HG03354 (cell line): Measurements from ENCODE around the gene PPP1R12C.
"Not testable (repeated sequence)": the region's sequence is repeated elsewhere in the genome, so short reads cannot be mapped to it uniquely, and the experiment has no call there.

Source experiments
- ATAC-seq: cut with Tn5 transposase; IDR thresholded peaks from one replicate; pipeline ENCODE4 v1.9.1; 2021; ENCODE audit warnings: mild to moderate bottlenecking; ENCODE audit not compliant: unreplicated experiment, poor library complexity, severe bottlenecking

The PPP1R12C gene

GRCh38 chr19:55080968-55081769, 36.3 kb downstream of the PPP1R12C start:
- peak; percentile 80 for ATAC-seq

DNA sequence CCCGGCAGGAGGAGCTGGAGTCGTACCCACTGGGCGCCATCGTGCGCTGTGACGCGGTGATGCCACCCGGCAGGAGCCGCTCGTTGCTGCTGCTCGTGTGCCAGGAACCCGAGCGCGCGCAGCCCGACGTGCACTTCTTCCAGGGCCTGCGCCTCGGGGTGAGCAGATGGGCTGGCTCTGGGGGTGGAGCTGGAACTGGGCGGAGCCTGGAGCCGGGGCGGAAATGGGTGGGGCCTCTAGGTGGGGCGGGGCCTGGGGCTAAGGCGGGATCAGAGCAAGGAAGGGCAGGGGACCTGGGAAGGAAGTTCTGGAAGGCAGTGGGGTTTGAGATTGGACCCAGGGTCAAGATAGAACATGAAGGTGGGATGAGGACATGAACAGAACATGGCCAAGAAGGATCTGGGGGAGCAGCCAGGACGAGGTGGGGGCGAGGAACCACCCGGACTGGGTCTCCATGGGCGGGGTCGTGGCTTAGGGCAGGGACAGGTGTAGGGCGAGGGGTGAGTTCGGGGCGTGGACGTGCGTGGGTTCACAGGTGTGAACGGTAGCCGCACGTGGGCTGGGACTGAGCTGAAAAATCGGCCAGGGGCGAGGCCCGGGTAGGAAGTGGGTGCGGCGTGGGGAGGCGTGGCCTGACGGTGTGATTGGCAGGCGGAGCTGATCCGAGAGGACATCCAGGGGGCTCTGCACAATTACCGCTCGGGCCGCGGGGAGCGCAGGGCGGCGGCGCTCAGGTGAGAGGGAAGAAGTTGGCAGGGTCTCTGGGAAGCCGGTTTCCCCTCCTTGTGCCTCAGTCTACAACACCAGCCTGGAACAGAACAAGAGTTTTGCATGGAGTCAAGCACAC, 37.1 kb downstream of the PPP1R12C start:
- peak; percentile 41 for ATAC-seq

DNA sequence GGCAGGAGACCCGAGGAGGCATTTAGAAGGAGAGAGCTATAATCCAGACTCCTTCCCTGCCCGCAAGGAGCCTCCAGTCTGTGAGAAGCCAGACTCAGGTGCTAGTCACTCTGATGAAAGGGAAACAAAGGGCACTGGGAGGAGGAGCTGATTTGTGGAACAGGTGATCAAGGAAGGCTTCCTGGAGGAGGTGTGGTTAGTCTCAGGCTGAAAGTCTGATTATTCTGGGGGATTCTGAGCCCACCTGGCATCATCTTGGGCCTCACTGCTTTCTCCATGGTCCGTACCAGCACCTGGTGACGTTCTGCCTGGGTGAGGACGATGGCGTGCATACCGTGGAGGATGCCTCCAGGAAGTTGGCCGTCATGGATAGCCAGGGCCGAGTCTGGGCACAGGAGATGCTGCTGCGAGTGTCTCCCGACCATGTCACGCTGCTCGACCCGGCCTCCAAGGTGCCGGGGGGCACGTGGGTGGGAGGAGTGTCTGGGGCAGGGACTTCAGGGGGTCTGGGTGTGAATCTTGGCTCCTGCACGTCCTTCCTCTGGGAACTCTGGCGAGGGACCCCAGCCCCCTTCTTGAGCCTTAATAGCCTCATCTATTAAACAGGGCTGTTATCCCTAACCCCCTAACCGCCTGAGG, 37.9 kb downstream of the PPP1R12C start:
- no peak for ATAC-seq

DNA sequence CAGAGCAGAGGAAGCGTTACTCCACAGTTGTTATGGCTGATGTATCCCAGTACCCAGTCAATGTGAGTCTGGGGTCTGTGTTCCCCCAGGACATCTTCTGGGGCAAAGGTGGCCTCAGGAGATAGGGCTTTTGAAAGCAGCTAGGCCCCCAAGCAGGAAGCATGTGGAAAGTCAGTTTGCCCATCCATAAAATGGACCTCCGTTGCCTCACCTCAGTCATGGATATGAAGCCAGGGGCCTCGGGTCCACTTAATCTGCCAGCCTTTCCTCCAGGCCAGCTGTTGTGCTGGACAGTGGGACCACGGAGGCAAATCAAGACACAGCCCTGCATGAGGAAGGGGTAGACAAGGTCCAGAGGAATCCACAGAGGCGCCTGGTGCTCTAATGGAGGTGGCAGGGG, 38.4 kb downstream of the PPP1R12C start:
- no peak for ATAC-seq

- no peak for ATAC-seq
Measured at GRCh38 chr19:55077106-55077505, 40.3 kb downstream of the PPP1R12C start.

DNA sequence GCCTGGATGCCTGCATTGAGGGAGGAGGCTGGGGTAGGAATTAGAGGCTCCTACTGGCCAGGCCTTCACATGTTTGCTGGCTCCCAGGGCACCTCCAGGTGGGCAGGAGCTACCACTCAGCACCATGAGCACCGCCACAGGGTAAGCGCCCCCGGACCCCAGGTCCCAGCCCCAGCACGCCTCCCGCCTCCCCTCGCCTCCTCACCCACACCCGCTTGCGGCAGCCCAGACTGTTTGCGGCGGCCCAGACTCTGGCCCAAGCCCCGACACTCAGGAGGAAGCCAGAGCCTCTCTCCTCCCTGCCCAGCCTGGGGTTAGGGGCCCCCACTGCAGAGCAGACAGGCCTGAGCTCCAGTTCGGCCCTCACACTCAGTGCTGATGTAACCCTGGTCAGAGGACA, 41.1 kb downstream of the PPP1R12C start:
- no peak for ATAC-seq

- ATAC-seq = no peak
Measured at GRCh38 chr19:55075371-55075998, 42.0 kb downstream of the PPP1R12C start, which contains the start of gene EPS8L1. Gene EPS8L1, plus strand, starts transcription at chr19:55075869. Its CDS starts 576 bp downstream, at chr19:55076445.

DNA sequence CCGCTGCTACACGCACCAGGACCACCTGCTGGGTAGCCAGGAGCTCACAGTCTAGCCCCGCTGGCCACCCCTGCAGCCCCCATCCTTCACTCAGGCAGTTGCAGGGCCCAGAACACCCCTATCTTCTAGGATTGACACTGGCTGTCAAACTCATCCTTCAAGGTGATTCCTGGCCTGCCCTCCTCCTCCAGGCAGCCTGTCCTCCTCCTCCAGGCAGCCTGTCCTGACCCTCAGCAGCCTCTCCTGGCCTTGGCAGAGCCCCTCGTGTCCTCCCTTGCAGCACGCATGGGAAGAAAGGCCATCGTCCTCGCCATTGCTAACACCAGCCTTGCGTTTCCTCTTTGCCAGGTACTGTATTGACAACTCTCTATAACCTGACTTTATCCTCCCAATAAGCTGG, 45.5 kb downstream of the PPP1R12C start:
- no peak for ATAC-seq

- no peak for ATAC-seq
Measured at GRCh38 chr19:55071129-55071502, 46.3 kb downstream of the PPP1R12C start.

GRCh38 chr19:55070466-55071128, 46.8 kb downstream of the PPP1R12C start:
- no peak for ATAC-seq

GRCh38 chr19:55069865-55070197, 47.6 kb downstream of the PPP1R12C start:
- no peak for ATAC-seq

- no peak for ATAC-seq
Measured at GRCh38 chr19:55068950-55069864, 48.2 kb downstream of the PPP1R12C start.

DNA sequence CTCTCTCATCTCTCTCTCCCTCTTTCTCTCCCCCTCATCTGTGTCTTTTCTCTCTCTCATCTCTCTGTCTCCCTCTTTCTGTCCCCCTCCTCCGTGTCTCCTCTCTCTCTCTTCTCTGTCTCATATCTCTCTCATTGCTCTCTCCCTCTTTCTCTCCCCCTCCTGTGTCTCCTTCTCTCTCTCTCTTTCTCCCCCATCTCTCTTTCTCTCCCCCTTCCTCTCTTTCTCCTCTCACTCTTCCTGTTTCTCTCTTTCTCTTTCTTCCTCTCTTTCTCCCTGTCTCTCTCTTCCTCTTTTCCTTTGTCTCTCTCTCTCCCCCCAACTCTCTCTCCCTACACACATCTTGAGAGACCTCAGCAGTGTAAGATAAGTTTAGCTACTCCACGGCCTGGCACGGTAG, 49.6 kb downstream of the PPP1R12C start:
- ATAC-seq = no peak

- no peak for ATAC-seq
Measured at GRCh38 chr19:55066107-55066709, 51.2 kb downstream of the PPP1R12C start.

DNA sequence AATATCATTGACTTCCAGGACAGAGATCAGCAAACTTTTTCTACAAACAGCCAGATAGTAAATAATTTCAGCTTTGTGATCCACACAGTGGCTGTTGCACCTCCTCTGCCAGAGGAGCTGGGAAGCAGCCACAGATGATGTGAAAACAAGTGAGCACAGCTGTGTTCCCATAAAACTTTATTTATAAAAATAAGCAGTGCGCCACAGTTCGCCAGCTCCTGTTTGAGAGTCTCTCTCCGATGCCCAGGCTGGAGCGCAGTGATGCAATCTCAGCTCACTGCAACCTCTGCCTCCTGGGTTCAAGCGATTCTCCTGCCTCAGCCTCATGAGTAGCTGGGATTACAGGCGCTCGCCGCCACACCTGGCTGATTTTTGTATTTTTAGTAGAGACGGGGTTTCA, 51.9 kb downstream of the PPP1R12C start:
- not testable (repeated sequence) for ATAC-seq

DNA sequence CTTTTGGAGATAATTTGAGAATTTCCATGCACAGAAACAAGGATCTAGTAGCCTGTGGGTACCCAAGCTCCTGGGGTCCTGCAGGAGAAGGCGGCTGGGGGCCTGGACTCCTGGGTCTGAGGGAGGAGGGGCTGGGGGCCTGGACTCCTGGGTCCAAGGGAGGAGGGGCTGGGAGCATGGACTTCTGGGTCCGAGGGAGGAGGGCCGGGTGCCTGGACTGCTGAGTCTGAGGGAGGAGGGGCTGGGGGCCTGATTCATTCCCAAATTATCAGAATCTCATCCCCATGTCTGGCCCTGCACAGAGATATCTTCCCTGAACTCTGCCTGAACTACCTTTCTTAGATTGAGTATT, 54.0 kb downstream of the PPP1R12C start:
- ATAC-seq = no peak

GRCh38 chr19:55062735-55063491, 54.5 kb downstream of the PPP1R12C start, which contains the start of gene RDH13:
Gene RDH13, minus strand, starts transcription at chr19:55063148. Its CDS starts 116 bp downstream, at chr19:55063032.
- peak; percentile 95 for ATAC-seq
